Lung (tissue), 12 donors: ENCODE measurements around the gene NR3C1. TPM values are rescaled to one million over a fixed set of nuclear protein-coding genes. Genes with fewer than 3 reads are reported as not detected.

Source experiments
- ATAC-seq: fragments of 200-7000 bp; cut with Tn5 transposase; one replicate; pipeline ENCODE4 v1.9.1; 2020; ENCODE audit warnings: moderate number of reproducible peaks; ENCODE audit not compliant: insufficient read depth, low FRiP score
- DNase-seq, 3 donors: peaks; one replicate each; pipeline ENCODE4 v3.0.0-alpha.2; 2013 to 2017
- H3K27ac ChIP-seq, 2 donors: one replicate each; pipeline ENCODE4 v1.5.1; 2013; ENCODE audit warnings: mild to moderate bottlenecking in 2 of 2, moderate library complexity in 2 of 2, control low read depth in 1 of 2, inconsistent platforms in 1 of 2, low read depth in 1 of 2, low read length in 1 of 2
- H3K27me3 ChIP-seq, 3 donors: one replicate each; pipeline ENCODE4 v1.5.1; 2013; ENCODE audit warnings: low read length in 2 of 3; ENCODE audit not compliant: control insufficient read depth in 3 of 3, insufficient read depth in 3 of 3
- H3K36me3 ChIP-seq, 4 donors: one replicate each; pipeline ENCODE4 v1.5.1; 2013; ENCODE audit warnings: low read length in 4 of 4, mild to moderate bottlenecking in 1 of 4, moderate library complexity in 1 of 4; ENCODE audit not compliant: control insufficient read depth in 4 of 4, insufficient read depth in 4 of 4
- H3K4me1 ChIP-seq, 5 donors: one replicate each; pipeline ENCODE4 v1.5.1; 2013; ENCODE audit warnings: low read length in 5 of 5, mild to moderate bottlenecking in 2 of 5, moderate library complexity in 1 of 5; ENCODE audit not compliant: control insufficient read depth in 5 of 5, insufficient read depth in 5 of 5
- H3K4me3 ChIP-seq: one replicate; pipeline ENCODE4 v1.5.1; 2013; ENCODE audit warnings: mild to moderate bottlenecking, control low read depth, moderate library complexity
- H3K9ac ChIP-seq, 2 donors: one replicate each; pipeline ENCODE4 v1.5.1; 2013; ENCODE audit warnings: low read length in 2 of 2, control low read depth in 1 of 2; ENCODE audit not compliant: insufficient read depth in 1 of 2
- H3K9me3 ChIP-seq, 4 donors: one replicate each; pipeline ENCODE4 v1.5.1; 2013; ENCODE audit warnings: low read length in 3 of 4, mild to moderate bottlenecking in 1 of 4, moderate library complexity in 1 of 4; ENCODE audit not compliant: control insufficient read depth in 4 of 4, insufficient read depth in 3 of 4
- WGBS, 2 donors: extraction: QIAGEN DNeasy Blood & Tissue Kit; methylation state at CpG; one replicate each; pipeline ENCODE4 v1.1.7; 2013; 5-methylcytosine and 5-hydroxymethylcytosine counted together
- polyA plus RNA-seq, 2 donors: library from polyadenylated mRNA; stranded (reverse); fragments of 200-250 nt; gene quantifications; one replicate each; pipeline ENCODE4 v1.2.1, GENCODE V29; 2013
- total RNA-seq, 2 donors: library from RNA; depleted of rRNA in 1 of 2; stranded (reverse); fragments of >200 nt in 1 of 2; gene quantifications; one replicate each; pipeline ENCODE4 v1.2.1, GENCODE V29; 2014 to 2021
- TF ChIP-seq, protein P1 (sequence below): IDR thresholded peaks from 2 replicates; pipeline ENCODE4 v1.5.1; 2012; ENCODE audit warnings: mild to moderate bottlenecking; ENCODE audit errors: control extremely low read depth, extremely low read depth
- donor health status: control.
- donor health status: control.
- donor health status: Bipolar disorder and iron deficiency.
- donor health status: healthy.
- donor health status: DM: yes; HTN: yes; CAD: no.

NR3C1 gene
- total and polyA plus RNA-seq, 4 donors: 21.6 to 103 (median 48.2) TPM

DNA sequence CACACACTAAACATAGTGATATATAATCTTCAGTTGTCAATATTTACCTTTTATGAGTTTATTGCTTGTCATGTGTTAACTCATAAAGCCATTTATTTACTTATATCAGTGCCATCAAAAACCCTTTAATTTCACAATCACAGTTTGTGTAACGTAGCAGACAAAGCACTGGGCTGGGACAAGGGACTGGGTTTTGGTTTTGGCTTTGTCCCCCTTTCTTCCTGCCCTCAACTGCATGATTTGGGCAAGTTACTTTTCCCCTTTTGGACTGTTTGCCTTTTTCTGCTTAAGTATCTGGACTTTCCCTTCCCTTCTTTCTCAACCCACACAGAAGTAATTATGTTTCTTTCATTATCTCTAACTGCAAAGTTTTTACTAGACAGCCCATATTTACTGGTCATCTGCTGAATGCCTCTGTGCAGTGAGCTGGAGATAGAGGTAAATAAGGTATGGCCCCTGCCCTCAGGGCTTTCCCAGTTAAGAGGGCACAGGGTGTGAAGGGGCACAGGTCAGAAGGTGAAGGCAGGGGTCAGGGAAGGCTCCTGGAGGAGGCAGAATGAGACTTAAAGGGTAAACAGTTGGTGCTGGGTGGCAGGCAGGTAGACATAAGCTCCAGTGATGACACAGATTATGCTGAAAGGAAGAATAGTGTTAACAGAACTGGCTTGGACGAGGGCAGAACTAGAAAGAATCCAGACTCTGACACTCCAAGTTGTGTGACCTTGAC is 14.8 kb upstream of the NR3C1 start:
- WGBS, 2 donors: 42 to 45% methylated on average over 2 of the region's 2 CpGs
- Histone ChIP-seq H3K9ac (no peak overlapping the region), H3K9me3 (peaks cover 0 to 4% (median 0%) of the 10 kb centered on the region in 4 donors), H3K27me3 (no peaks in the 10 kb centered on the region), H3K36me3 (no peaks in the 10 kb centered on the region), H3K4me3 (no peak overlapping the region), H3K27ac (no peak overlapping the region), H3K4me1 (peaks cover 0 to 11% (median 0%) of the 10 kb centered on the region in 5 donors)
- TF ChIP-seq, protein P1, sequence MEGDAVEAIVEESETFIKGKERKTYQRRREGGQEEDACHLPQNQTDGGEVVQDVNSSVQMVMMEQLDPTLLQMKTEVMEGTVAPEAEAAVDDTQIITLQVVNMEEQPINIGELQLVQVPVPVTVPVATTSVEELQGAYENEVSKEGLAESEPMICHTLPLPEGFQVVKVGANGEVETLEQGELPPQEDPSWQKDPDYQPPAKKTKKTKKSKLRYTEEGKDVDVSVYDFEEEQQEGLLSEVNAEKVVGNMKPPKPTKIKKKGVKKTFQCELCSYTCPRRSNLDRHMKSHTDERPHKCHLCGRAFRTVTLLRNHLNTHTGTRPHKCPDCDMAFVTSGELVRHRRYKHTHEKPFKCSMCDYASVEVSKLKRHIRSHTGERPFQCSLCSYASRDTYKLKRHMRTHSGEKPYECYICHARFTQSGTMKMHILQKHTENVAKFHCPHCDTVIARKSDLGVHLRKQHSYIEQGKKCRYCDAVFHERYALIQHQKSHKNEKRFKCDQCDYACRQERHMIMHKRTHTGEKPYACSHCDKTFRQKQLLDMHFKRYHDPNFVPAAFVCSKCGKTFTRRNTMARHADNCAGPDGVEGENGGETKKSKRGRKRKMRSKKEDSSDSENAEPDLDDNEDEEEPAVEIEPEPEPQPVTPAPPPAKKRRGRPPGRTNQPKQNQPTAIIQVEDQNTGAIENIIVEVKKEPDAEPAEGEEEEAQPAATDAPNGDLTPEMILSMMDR: no peak
- ATAC-seq: no peak
- no peak for DNase-seq

DNA sequence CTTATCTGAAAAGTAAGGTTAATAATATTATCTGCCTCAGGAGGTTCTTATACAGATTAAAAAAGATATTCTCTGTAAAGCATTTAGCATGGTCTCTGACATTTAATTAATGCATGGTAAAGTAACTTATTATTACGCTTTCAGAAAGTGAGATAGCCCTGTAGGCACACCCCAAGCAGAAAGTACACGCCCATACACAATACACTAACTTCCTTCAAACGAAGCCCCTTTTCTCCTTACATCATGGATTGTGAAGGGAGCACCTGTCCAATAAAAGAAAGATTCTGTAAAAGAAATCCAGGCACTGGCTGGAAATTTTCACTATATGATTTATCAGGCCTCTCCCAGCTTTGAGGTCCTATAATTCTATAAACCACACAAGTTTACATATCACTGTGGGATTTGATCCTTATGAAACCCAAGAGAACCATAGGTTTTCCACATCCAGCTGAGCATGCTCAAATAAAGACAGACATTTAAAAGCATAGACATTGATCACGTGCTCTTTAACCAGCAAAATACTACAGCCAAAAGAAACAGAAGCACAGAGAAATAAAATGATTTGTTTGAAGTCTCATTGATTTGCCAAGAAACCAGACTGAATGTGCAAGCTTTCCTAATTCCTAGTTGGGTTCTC is 14.1 kb upstream of the NR3C1 start:
- no peaks in the 10 kb centered on the region for H3K36me3 ChIP-seq
- H3K9ac ChIP-seq: no peak overlapping the region
- H3K27me3 ChIP-seq: no peaks in the 10 kb centered on the region
- peaks cover 0 to 4% (median 0%) of the 10 kb centered on the region in 4 donors for H3K9me3 ChIP-seq
- DNase-seq: no peak
- 85 to 88% methylated on average over 4 of the region's 4 CpGs for WGBS, 2 donors
- TF ChIP-seq, protein P1: no peak
- H3K4me1 ChIP-seq: peaks cover 0 to 11% (median 0%) of the 10 kb centered on the region in 5 donors
- H3K4me3 ChIP-seq: no peak overlapping the region
- ATAC-seq: no peak
- no peak overlapping the region for H3K27ac ChIP-seq

DNA sequence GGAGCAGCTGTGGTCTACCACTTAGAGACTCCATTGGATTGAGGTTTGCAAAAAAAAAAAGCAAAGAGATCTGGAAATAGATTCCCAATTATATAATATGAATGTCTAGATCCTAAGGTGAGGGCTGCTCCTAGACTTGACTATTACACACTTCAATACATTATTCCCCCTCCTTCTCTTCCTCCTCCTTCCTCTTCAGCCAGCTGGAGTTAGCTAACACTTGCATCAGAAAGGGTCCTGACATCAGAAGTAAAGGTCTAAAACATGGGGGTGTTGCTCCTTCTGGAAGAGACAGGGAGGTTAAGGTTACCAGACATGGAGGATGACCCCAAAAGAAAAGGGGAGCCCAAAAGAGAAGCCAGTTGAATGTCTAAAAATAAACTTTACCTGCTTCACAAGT is 12.9 kb upstream of the NR3C1 start:
- Histone ChIP-seq H3K4me3 (no peak overlapping the region), H3K9ac (no peak overlapping the region), H3K27ac (no peak overlapping the region), H3K9me3 (no peaks in the 10 kb centered on the region), H3K4me1 (peaks cover 0 to 11% (median 0%) of the 10 kb centered on the region in 5 donors), H3K36me3 (no peaks in the 10 kb centered on the region), H3K27me3 (no peaks in the 10 kb centered on the region)
- TF ChIP-seq, protein P1: no peak
- no peak for ATAC-seq
- DNase-seq: no peak
